Lung (tissue), 12 donors: ENCODE measurements around the gene SYNE4. TPM values are rescaled to one million over a fixed set of nuclear protein-coding genes. Genes with fewer than 3 reads are reported as not detected.

Experiments used
- ATAC-seq: fragments of 200-7000 bp; cut with Tn5 transposase; one replicate; pipeline ENCODE4 v1.9.1; 2020; ENCODE audit warnings: moderate number of reproducible peaks; ENCODE audit not compliant: insufficient read depth, low FRiP score
- DNase-seq, 3 donors: peaks; one replicate each; pipeline ENCODE4 v3.0.0-alpha.2; 2013 to 2017
- H3K27ac ChIP-seq, 2 donors: one replicate each; pipeline ENCODE4 v1.5.1; 2013; ENCODE audit warnings: mild to moderate bottlenecking in 2 of 2, moderate library complexity in 2 of 2, control low read depth in 1 of 2, inconsistent platforms in 1 of 2, low read depth in 1 of 2, low read length in 1 of 2
- H3K27me3 ChIP-seq, 3 donors: one replicate each; pipeline ENCODE4 v1.5.1; 2013; ENCODE audit warnings: low read length in 2 of 3; ENCODE audit not compliant: control insufficient read depth in 3 of 3, insufficient read depth in 3 of 3
- H3K36me3 ChIP-seq, 4 donors: one replicate each; pipeline ENCODE4 v1.5.1; 2013; ENCODE audit warnings: low read length in 4 of 4, mild to moderate bottlenecking in 1 of 4, moderate library complexity in 1 of 4; ENCODE audit not compliant: control insufficient read depth in 4 of 4, insufficient read depth in 4 of 4
- H3K4me1 ChIP-seq, 5 donors: one replicate each; pipeline ENCODE4 v1.5.1; 2013; ENCODE audit warnings: low read length in 5 of 5, mild to moderate bottlenecking in 2 of 5, moderate library complexity in 1 of 5; ENCODE audit not compliant: control insufficient read depth in 5 of 5, insufficient read depth in 5 of 5
- H3K4me3 ChIP-seq: one replicate; pipeline ENCODE4 v1.5.1; 2013; ENCODE audit warnings: mild to moderate bottlenecking, control low read depth, moderate library complexity
- H3K9ac ChIP-seq, 2 donors: one replicate each; pipeline ENCODE4 v1.5.1; 2013; ENCODE audit warnings: low read length in 2 of 2, control low read depth in 1 of 2; ENCODE audit not compliant: insufficient read depth in 1 of 2
- H3K9me3 ChIP-seq, 4 donors: one replicate each; pipeline ENCODE4 v1.5.1; 2013; ENCODE audit warnings: low read length in 3 of 4, mild to moderate bottlenecking in 1 of 4, moderate library complexity in 1 of 4; ENCODE audit not compliant: control insufficient read depth in 4 of 4, insufficient read depth in 3 of 4
- WGBS, 2 donors: extraction: QIAGEN DNeasy Blood & Tissue Kit; methylation state at CpG; one replicate each; pipeline ENCODE4 v1.1.7; 2013; 5-methylcytosine and 5-hydroxymethylcytosine counted together
- polyA plus RNA-seq, 2 donors: library from polyadenylated mRNA; stranded (reverse); fragments of 200-250 nt; gene quantifications; one replicate each; pipeline ENCODE4 v1.2.1, GENCODE V29; 2013
- total RNA-seq, 2 donors: library from RNA; depleted of rRNA in 1 of 2; stranded (reverse); fragments of >200 nt in 1 of 2; gene quantifications; one replicate each; pipeline ENCODE4 v1.2.1, GENCODE V29; 2014 to 2021
- TF ChIP-seq, protein P1 (sequence below): IDR thresholded peaks from 2 replicates; pipeline ENCODE4 v1.5.1; 2012; ENCODE audit warnings: mild to moderate bottlenecking; ENCODE audit errors: control extremely low read depth, extremely low read depth
- donor health status: control.
- donor health status: control.
- donor health status: Bipolar disorder and iron deficiency.
- donor health status: healthy.
- donor health status: DM: yes; HTN: yes; CAD: no.

Gene SYNE4
- total and polyA plus RNA-seq, 4 donors: 8.0 to 19.2 (median 11.6) TPM

DNA sequence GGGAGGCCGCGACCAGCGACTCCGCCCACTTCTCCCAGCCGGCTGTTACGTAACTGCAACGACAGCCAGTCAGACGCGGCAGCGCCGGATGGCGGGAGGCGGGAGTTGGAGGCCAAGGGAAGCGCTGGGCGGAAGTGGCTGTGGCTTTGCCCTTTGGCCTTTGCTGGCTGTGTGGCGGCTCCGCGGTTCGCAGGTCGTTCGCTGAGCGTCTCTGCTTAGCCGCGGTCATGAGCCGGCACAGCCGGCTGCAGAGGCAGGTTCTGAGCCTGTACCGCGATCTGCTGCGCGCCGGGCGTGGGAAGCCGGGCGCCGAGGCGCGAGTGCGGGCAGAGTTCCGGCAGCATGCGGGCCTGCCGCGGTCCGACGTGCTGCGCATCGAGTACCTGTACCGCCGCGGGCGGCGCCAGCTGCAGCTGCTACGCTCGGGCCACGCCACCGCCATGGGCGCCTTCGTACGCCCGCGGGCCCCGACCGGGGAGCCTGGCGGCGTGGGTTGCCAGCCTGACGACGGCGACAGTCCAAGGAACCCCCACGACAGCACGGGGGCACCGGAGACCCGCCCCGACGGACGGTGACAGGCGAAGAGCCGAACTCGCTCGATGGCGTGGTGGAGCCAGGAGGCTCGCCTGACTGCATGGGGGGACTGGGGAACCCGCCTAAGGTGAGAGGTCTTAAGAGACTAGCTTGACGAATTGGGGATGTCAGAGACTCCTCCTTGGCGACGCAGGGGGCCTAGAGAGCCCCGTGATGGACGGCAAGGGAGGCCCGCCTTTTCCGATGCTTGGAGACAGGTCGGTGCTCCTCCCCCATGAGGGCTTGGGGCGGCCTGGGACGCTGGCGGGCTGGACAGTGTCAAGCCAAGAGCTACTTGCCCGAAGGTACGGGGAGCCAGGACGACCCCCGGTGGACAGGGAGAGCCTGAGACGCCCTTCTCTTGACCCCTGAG lies 13.3 kb downstream of the SYNE4 start, which contains the start of gene SDHAF1:
Gene SDHAF1, plus strand, starts transcription at position 141 of the 946 bp plus-strand sequence. Its CDS starts 87 bp downstream, at position 228.
- H3K4me1 ChIP-seq: peaks cover 0 to 20% (median 8%) of the 10 kb centered on the region in 5 donors
- DNase-seq (peak; percentile 97), ATAC-seq (peak; percentile 88)
- TF ChIP-seq, protein P1, sequence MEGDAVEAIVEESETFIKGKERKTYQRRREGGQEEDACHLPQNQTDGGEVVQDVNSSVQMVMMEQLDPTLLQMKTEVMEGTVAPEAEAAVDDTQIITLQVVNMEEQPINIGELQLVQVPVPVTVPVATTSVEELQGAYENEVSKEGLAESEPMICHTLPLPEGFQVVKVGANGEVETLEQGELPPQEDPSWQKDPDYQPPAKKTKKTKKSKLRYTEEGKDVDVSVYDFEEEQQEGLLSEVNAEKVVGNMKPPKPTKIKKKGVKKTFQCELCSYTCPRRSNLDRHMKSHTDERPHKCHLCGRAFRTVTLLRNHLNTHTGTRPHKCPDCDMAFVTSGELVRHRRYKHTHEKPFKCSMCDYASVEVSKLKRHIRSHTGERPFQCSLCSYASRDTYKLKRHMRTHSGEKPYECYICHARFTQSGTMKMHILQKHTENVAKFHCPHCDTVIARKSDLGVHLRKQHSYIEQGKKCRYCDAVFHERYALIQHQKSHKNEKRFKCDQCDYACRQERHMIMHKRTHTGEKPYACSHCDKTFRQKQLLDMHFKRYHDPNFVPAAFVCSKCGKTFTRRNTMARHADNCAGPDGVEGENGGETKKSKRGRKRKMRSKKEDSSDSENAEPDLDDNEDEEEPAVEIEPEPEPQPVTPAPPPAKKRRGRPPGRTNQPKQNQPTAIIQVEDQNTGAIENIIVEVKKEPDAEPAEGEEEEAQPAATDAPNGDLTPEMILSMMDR: no peak
- 0 to 1% methylated on average over 85 to 97 of the region's 97 CpGs for WGBS, 2 donors
- no peaks in the 10 kb centered on the region for H3K9me3 ChIP-seq
- peak within 1 kb of the TSS; percentile 79 to 80 for H3K27ac ChIP-seq
- peak within 1 kb of the TSS; percentile 78 for H3K4me3 ChIP-seq
- peak within 1 kb of the TSS; percentile 63 to 74 for H3K9ac ChIP-seq
- H3K27me3 ChIP-seq: no peaks in the 10 kb centered on the region
- H3K36me3 ChIP-seq: peaks cover 0 to 11% (median 0%) of the 10 kb centered on the region in 4 donors

DNA sequence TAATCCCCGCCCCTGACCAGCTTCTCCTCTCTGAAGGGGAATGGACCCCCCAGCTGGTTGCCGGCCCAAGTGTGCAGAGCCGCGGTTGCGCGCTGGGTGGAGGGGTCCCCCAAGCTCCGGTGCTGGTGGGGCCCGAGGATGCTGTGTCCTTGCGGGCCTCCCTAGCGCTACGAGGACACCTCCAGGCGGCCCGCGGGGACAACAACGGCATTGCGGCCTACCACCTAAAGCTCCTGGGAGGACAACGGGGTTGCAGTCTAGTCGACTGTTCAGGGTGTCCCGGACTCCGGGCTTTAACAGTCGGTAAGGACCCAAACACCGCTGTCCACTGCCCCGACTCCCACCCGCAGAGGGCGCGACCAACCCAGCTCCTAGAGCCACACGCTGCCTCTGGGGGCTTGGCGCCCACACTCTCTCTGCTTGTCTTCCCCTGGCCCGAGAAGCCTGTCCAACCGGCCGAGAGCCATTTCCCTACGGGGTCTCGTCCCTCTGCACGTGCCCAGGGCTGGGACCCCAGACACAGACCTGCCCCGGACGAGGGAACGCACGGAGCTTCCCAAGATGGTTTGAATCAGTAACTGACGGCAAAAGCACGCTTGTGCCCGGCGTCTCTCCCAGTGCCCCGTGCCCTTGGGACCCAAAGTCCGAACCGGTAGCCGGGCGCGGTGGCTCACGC lies 14.6 kb downstream of the SYNE4 start:
- 36 to 42% methylated on average over 47 to 49 of the region's 49 CpGs for WGBS, 2 donors
- Histone ChIP-seq H3K4me3 (no peak overlapping the region), H3K9me3 (no peaks in the 10 kb centered on the region), H3K27ac (no peak overlapping the region), H3K36me3 (peaks cover 0 to 11% (median 0%) of the 10 kb centered on the region in 4 donors), H3K9ac (peak overlapping the region in 1 of 2 donors; percentile 74), H3K4me1 (peaks cover 0 to 16% (median 8%) of the 10 kb centered on the region in 5 donors), H3K27me3 (no peaks in the 10 kb centered on the region)
- ATAC-seq (no peak), DNase-seq (peak; percentile 46 to 65 (median 50))
- TF ChIP-seq, protein P1: no peak

DNA sequence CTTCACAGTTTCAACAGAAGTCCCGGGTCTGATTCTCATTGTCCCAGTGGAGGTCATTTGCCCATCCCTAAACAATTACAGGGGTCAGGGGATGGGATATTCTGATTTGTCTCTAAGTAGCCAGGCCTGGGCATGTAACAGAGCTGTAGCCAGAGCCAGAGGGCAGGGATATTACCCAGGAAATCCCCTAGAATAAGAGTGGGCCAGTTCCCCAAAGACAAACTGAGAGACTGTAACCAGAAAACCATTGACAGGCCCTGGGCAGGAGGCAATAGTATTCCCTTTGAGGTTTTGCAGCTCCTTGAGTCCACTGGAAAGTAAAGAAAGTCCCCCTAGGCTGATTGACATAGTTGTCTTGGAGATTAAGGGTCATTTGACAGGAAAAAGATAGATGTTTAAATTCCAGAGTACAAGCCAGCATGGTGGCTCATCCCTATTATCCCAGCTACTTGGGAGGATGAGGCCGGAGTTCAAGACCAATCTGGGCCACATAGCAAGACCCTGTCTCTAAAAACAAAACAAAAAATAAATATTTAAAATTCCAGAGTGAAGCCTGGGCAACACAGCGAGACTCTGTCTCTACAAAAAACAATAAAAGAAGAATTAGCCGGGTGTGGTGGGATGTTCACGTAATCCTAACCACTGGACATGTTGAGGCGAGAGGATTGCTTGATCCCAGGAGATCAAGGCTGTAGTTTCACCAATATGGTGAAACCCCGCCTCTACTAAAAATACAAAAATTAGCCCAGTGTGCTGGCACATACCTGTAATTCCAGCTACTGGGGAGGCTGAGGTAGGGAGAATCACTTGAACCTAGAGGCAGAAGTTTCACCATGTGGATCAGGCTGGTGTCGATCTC lies 15.5 kb downstream of the SYNE4 start:
- no peak overlapping the region for H3K9ac ChIP-seq
- H3K27me3 ChIP-seq: peaks cover 0 to 4% (median 0%) of the 10 kb centered on the region in 3 donors
- peaks cover 0 to 2% (median 0%) of the 10 kb centered on the region in 4 donors for H3K9me3 ChIP-seq
- no peak for ATAC-seq
- DNase-seq: no peak
- H3K4me1 ChIP-seq: peaks cover 0 to 15% (median 8%) of the 10 kb centered on the region in 5 donors
- H3K36me3 ChIP-seq: peaks cover 0 to 6% (median 0%) of the 10 kb centered on the region in 4 donors
- H3K27ac ChIP-seq: no peak overlapping the region
- no peak overlapping the region for H3K4me3 ChIP-seq
- TF ChIP-seq, protein P1: no peak
- WGBS, 2 donors: 89 to 95% methylated on average over 8 of the region's 8 CpGs
